Measurements from ENCODE around the gene ERC2.

Gene ERC2

GRCh38 chr3:55711646-55712045, 756.6 kb downstream of the ERC2 start:
- TF ChIP-seq CTCF (IDR thresholded peaks at IDR 0.05; ENCODE audit: low read depth, low read length): no peak
- no peaks in the 10 kb centered on the region for H3K4me1 ChIP-seq
- no peaks in the 10 kb centered on the region for H3K27me3 ChIP-seq
- H3K36me3 ChIP-seq: no peaks in the 10 kb centered on the region
- DNase-seq: no peak
- H3K4me3 ChIP-seq (ENCODE audit: low read depth, low read length): no peak overlapping the region
- no peaks in the 10 kb centered on the region for H3K9me3 ChIP-seq

GRCh38 chr3:55709411-55710012, 758.8 kb downstream of the ERC2 start:
- Histone ChIP-seq H3K4me3 (ENCODE audit: low read depth, low read length) (no peak overlapping the region), H3K36me3 (no peaks in the 10 kb centered on the region), H3K27me3 (no peaks in the 10 kb centered on the region), H3K9me3 (no peaks in the 10 kb centered on the region), H3K4me1 (no peaks in the 10 kb centered on the region)
- TF ChIP-seq CTCF (IDR thresholded peaks at IDR 0.05; ENCODE audit: low read depth, low read length): no peak
- DNase-seq: no peak

- TF ChIP-seq CTCF (IDR thresholded peaks at IDR 0.05; ENCODE audit: low read depth, low read length): no peak
- H3K4me1 ChIP-seq: no peaks in the 10 kb centered on the region
- H3K9me3 ChIP-seq: no peaks in the 10 kb centered on the region
- DNase-seq: no peak
- no peaks in the 10 kb centered on the region for H3K27me3 ChIP-seq
- no peaks in the 10 kb centered on the region for H3K36me3 ChIP-seq
- no peak overlapping the region for H3K4me3 ChIP-seq (ENCODE audit: low read depth, low read length)
These were observed 759.3 kb downstream of the ERC2 start for GRCh38 chr3:55708921-55709320.

- TF ChIP-seq CTCF (IDR thresholded peaks at IDR 0.05; ENCODE audit: low read depth, low read length): no peak
- H3K4me1 ChIP-seq: no peaks in the 10 kb centered on the region
- no peaks in the 10 kb centered on the region for H3K27me3 ChIP-seq
- DNase-seq: no peak
- H3K36me3 ChIP-seq: no peaks in the 10 kb centered on the region
- H3K9me3 ChIP-seq: no peaks in the 10 kb centered on the region
- H3K4me3 ChIP-seq (ENCODE audit: low read depth, low read length): no peak overlapping the region
These were observed 760.0 kb downstream of the ERC2 start for GRCh38 chr3:55708242-55708641.

GRCh38 chr3:55704521-55704920, 763.7 kb downstream of the ERC2 start:
- no peak overlapping the region for H3K4me3 ChIP-seq (ENCODE audit: low read depth, low read length)
- H3K4me1 ChIP-seq: no peaks in the 10 kb centered on the region
- no peak for DNase-seq
- no peak for TF ChIP-seq CTCF (IDR thresholded peaks at IDR 0.05; ENCODE audit: low read depth, low read length)
- H3K9me3 ChIP-seq: no peaks in the 10 kb centered on the region
- H3K27me3 ChIP-seq: no peaks in the 10 kb centered on the region
- H3K36me3 ChIP-seq: no peaks in the 10 kb centered on the region

- DNase-seq: no peak
- Histone ChIP-seq H3K9me3 (no peaks in the 10 kb centered on the region), H3K36me3 (no peaks in the 10 kb centered on the region), H3K4me1 (no peaks in the 10 kb centered on the region), H3K4me3 (ENCODE audit: low read depth, low read length) (no peak overlapping the region), H3K27me3 (no peaks in the 10 kb centered on the region)
- TF ChIP-seq CTCF (IDR thresholded peaks at IDR 0.05; ENCODE audit: low read depth, low read length): no peak
These were observed 765.4 kb downstream of the ERC2 start for GRCh38 chr3:55702822-55703221.
